Choroid plexus epithelial cell (primary cell): Measurements from ENCODE around the gene GPR162.

ENCODE experiments used
- DNase-seq: peaks from one replicate; pipeline ENCODE4 v3.0.0-alpha.2; 2010; ENCODE audit warnings: low read depth
- H3K4me3 ChIP-seq: 2 replicates; pipeline ENCODE4 v1.5.1; 2011; ENCODE audit warnings: low read depth, mild to moderate bottlenecking, control low read depth, low read length, moderate library complexity
- CTCF ChIP-seq: conservative IDR thresholded peaks from 2 replicates; pipeline ENCODE4 v1.5.1; 2011; ENCODE audit warnings: low read depth, mild to moderate bottlenecking, control low read depth, inconsistent platforms, low read length, moderate library complexity

The GPR162 gene

GRCh38 chr12:6821591-6822425 lies at the start of gene GPR162:
Gene GPR162 (plus strand): TSS chr12:6821821. CDS start chr12:6823899, 2,078 bp downstream.
- DNase-seq = peak; percentile 62
- peak within 1 kb of the TSS; percentile 58 for H3K4me3 ChIP-seq
- no peak for TF ChIP-seq CTCF

GRCh38 chr12:6772331-6772695 lies 49.3 kb upstream of the GPR162 start, which contains the start of gene LAG3:
Gene LAG3 (plus strand): TSS chr12:6772520. CDS start chr12:6772853, 333 bp downstream.
- no peak for DNase-seq
- no peak within 1 kb of the TSS for H3K4me3 ChIP-seq

GRCh38 chr12:6772726-6773589 lies 48.7 kb upstream of the GPR162 start:
- DNase-seq = no peak
- TF ChIP-seq CTCF = no peak
- no peak overlapping the region for H3K4me3 ChIP-seq

More at GRCh38 chr12:6772331-6772695, 49.3 kb upstream of the GPR162 start, which contains the start of gene LAG3:
- no peak for TF ChIP-seq CTCF

GRCh38 chr12:6773590-6774351 lies 47.9 kb upstream of the GPR162 start:
- DNase-seq = no peak
- no peak for TF ChIP-seq CTCF
- no peak overlapping the region for H3K4me3 ChIP-seq

- no peak overlapping the region for H3K4me3 ChIP-seq
- no peak for DNase-seq
- TF ChIP-seq CTCF = no peak
These were observed 47.0 kb upstream of the GPR162 start for GRCh38 chr12:6774499-6775062.
